Peyer's patch (tissue), 4 donors: ENCODE results near the gene TNFSF12. TPM values are rescaled to one million over a fixed set of nuclear protein-coding genes. Genes with fewer than 3 reads are reported as not detected.

ENCODE experiments used
- DNase-seq, 3 donors: peaks; one replicate each; pipeline ENCODE4 v3.0.0-alpha.2; 2017 to 2019
- H3K27ac ChIP-seq, 4 donors: fragments of 200-600 bp; sonication (generic); one replicate each; pipeline ENCODE4 v1.5.1; 2016 to 2019
- H3K27me3 ChIP-seq, 2 donors: fragments of 200-600 bp; sonication (generic); one replicate each; pipeline ENCODE4 v1.5.1; 2019
- H3K36me3 ChIP-seq, 3 donors: fragments of 200-600 bp; sonication (generic); one replicate each; pipeline ENCODE4 v1.5.1; 2016 to 2019
- H3K4me1 ChIP-seq, 4 donors: fragments of 200-600 bp; sonication (generic); one replicate each; pipeline ENCODE4 v1.5.1; 2016 to 2019
- H3K4me3 ChIP-seq, 4 donors: fragments of 200-600 bp; sonication (generic); 1 replicate in 3 of 4; 2 replicates in 1 of 4; pipeline ENCODE4 v1.5.1; 2016 to 2019; ENCODE audit warnings: mild to moderate bottlenecking in 1 of 4
- H3K9me3 ChIP-seq, 4 donors: fragments of 200-600 bp; sonication (generic); one replicate each; pipeline ENCODE4 v1.5.1; 2016 to 2019; ENCODE audit warnings: mild to moderate bottlenecking in 1 of 4
- POLR2A ChIP-seq, 2 donors: fragments of 450-650 bp; IDR thresholded peaks; one replicate each; pipeline ENCODE4 v1.5.1; 2017; ENCODE audit warnings: antibody characterized with exemption in 2 of 2, mild to moderate bottlenecking in 2 of 2, moderate library complexity in 2 of 2
- total RNA-seq, 4 donors: library from RNA; depleted of rRNA; stranded (reverse); fragments of >200 nt; gene quantifications; one replicate each; pipeline ENCODE4 v1.1.0, GENCODE V29; 2016
- TF ChIP-seq, protein P1 (sequence below), 6 experiments: fragments of 450-650 bp in 4 of 6; fragments of 200-600 bp in 2 of 6; sonication (generic) in 1 of 6; IDR thresholded peaks; one replicate each; pipeline ENCODE4 v1.5.1; 2017 to 2019; ENCODE audit warnings: antibody characterized with exemption in 6 of 6, mild to moderate bottlenecking in 3 of 6, moderate library complexity in 1 of 6

The TNFSF12 gene
- total RNA-seq, 4 donors from 2014 or later = 7.6 to 58.6 (median 15.2) TPM

DNA sequence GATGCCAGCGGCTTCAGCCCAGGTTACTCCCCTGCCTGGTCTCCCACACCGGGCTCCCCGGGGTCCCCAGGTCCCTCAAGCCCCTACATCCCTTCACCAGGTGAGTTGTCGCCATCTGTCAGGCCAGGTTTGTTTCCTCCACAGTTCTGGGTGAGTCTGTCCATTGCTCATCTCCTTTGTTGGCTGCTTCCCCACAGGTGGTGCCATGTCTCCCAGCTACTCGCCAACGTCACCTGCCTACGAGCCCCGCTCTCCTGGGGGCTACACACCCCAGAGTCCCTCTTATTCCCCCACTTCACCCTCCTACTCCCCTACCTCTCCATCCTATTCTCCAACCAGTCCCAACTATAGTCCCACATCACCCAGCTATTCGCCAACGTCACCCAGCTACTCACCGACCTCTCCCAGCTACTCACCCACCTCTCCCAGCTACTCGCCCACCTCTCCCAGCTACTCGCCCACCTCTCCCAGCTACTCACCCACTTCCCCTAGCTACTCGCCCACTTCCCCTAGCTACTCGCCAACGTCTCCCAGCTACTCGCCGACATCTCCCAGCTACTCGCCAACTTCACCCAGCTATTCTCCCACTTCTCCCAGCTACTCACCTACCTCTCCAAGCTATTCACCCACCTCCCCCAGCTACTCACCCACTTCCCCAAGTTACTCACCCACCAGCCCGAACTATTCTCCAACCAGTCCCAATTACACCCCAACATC lies 35.9 kb upstream of the TNFSF12 start:
- H3K4me3 ChIP-seq = no peak overlapping the region
- H3K4me1 ChIP-seq = peaks cover 0 to 7% (median 0%) of the 10 kb centered on the region in 4 donors
- H3K27ac ChIP-seq = no peak overlapping the region
- H3K9me3 ChIP-seq = no peaks in the 10 kb centered on the region
- TF ChIP-seq, protein P1, sequence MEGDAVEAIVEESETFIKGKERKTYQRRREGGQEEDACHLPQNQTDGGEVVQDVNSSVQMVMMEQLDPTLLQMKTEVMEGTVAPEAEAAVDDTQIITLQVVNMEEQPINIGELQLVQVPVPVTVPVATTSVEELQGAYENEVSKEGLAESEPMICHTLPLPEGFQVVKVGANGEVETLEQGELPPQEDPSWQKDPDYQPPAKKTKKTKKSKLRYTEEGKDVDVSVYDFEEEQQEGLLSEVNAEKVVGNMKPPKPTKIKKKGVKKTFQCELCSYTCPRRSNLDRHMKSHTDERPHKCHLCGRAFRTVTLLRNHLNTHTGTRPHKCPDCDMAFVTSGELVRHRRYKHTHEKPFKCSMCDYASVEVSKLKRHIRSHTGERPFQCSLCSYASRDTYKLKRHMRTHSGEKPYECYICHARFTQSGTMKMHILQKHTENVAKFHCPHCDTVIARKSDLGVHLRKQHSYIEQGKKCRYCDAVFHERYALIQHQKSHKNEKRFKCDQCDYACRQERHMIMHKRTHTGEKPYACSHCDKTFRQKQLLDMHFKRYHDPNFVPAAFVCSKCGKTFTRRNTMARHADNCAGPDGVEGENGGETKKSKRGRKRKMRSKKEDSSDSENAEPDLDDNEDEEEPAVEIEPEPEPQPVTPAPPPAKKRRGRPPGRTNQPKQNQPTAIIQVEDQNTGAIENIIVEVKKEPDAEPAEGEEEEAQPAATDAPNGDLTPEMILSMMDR (IDR thresholded peaks at IDR 0.05) = no peak
- no peak for TF ChIP-seq POLR2A (IDR thresholded peaks at IDR 0.05)
- no peaks in the 10 kb centered on the region for H3K27me3 ChIP-seq
- no peak for DNase-seq
- peaks cover 0 to 64% (median 0%) of the 10 kb centered on the region in 3 donors for H3K36me3 ChIP-seq

DNA sequence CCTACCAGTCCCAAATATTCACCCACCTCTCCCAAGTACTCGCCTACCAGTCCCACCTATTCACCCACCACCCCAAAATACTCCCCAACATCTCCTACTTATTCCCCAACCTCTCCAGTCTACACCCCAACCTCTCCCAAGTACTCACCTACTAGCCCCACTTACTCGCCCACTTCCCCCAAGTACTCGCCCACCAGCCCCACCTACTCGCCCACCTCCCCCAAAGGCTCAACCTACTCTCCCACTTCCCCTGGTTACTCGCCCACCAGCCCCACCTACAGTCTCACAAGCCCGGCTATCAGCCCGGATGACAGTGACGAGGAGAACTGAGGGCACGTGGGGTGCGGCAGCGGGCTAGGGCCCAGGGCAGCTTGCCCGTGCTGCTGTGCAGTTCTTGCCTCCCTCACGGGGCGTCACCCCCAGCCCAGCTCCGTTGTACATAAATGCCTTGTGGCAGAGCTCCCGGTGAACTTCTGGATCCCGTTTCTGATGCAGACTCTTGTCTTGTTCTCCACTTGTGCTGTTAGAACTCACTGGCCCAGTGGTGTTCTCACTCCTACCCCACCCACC lies 34.9 kb upstream of the TNFSF12 start:
- no peak for DNase-seq
- Histone ChIP-seq H3K27me3 (no peaks in the 10 kb centered on the region), H3K36me3 (peaks cover 0 to 55% (median 0%) of the 10 kb centered on the region in 3 donors), H3K4me1 (peaks cover 0 to 7% (median 0%) of the 10 kb centered on the region in 4 donors), H3K4me3 (no peak overlapping the region), H3K9me3 (no peaks in the 10 kb centered on the region), H3K27ac (no peak overlapping the region)
- no peak for TF ChIP-seq POLR2A (IDR thresholded peaks at IDR 0.05)
- TF ChIP-seq, protein P1 (IDR thresholded peaks at IDR 0.05) = no peak

DNA sequence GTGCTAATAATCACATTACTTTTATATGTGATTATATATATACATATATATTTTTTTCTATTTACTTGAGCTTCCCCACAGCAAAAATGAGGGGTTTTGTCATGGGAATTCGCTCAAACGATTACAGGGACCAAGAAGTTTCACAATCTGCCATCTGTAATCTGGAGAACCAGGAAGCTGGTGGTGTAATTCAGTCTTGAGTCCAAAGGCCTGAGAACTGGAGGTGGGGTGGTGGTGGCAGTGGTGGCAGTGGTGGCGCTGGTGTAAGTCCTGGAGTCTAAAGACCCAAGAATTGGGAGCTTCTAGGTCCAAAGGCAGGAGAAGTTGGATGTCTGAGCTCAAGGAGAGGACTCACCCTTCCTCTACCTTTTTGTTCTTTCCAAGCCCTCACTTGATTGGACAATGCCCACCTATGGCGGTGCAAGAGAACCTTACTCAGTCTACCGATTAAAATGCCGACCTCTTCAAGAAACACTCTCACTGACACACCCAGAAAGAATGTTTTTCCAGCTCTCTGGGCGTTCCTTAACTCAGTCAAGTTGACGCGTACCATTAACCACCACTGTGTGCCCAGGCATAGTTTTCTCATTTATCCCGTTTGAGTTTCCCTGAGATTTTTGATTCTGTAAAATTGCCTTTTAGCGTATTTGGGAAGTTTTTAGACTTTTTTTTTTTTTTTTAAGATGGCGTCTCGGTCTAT lies 32.8 kb upstream of the TNFSF12 start:
- Histone ChIP-seq H3K27ac (peak overlapping the region in 3 of 4 donors; percentile 8 to 82 (median 15)), H3K9me3 (no peaks in the 10 kb centered on the region), H3K4me3 (no peak overlapping the region), H3K36me3 (peaks cover 0 to 34% (median 0%) of the 10 kb centered on the region in 3 donors), H3K27me3 (no peaks in the 10 kb centered on the region), H3K4me1 (peaks cover 0 to 7% (median 0%) of the 10 kb centered on the region in 4 donors)
- DNase-seq = peak in 2 of 3 donors; percentile 61 to 78
- TF ChIP-seq, protein P1 (IDR thresholded peaks at IDR 0.05) = peak in 2 of 6 experiments; percentile 3 to 14
- peak in 1 of 2 donors; percentile 23 for TF ChIP-seq POLR2A (IDR thresholded peaks at IDR 0.05)

DNA sequence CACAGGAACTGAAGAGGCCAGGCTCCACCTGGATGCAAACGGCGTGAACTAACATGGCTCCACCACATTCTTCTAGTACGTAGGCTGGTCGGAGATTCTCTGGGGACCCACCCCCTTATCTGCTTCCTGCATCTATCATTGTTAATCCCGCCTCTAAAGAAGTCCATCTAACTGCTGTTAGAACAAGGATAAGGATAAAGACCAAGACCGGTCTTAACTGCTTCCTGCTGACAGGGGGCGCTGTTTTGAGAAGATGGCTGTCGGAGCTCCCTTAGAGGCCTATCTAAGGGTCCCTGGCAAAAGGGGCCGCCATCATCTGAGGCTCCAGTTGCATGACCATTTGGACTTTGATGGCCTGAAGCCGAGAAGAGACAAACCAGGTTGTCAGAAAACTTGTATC lies 25.8 kb upstream of the TNFSF12 start:
- peak in 2 of 3 donors; percentile 35 to 69 for DNase-seq
- Histone ChIP-seq H3K27ac (no peak overlapping the region), H3K4me1 (no peaks in the 10 kb centered on the region), H3K4me3 (no peak overlapping the region), H3K36me3 (no peaks in the 10 kb centered on the region), H3K9me3 (no peaks in the 10 kb centered on the region), H3K27me3 (no peaks in the 10 kb centered on the region)
- TF ChIP-seq POLR2A (IDR thresholded peaks at IDR 0.05) = no peak
- TF ChIP-seq, protein P1 (IDR thresholded peaks at IDR 0.05) = peak; percentile 13 to 58 (median 51)

DNA sequence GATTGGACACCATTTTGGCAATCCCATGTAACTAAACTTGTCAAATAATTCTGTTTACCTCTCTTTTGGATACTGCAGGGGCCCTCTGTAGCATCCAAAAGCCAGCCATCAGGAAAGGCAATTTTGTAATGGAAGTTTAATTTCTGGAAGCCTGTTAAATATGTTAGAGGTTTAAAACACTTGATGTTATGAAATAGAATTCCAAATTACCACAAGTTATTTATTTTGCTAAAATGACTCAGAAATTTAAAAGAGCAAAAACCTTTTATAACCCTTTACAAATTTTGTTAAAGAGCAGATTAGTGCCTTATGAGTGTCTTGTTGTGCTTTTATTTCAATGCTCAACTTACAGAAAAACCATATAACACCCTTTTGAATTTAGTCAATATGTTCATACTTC lies 20.0 kb upstream of the TNFSF12 start:
- no peak for DNase-seq
- Histone ChIP-seq H3K9me3 (peaks cover 0 to 9% (median 0%) of the 10 kb centered on the region in 4 donors), H3K27ac (no peak overlapping the region), H3K4me3 (no peak overlapping the region), H3K36me3 (no peaks in the 10 kb centered on the region), H3K27me3 (no peaks in the 10 kb centered on the region), H3K4me1 (no peaks in the 10 kb centered on the region)
- TF ChIP-seq, protein P1 (IDR thresholded peaks at IDR 0.05) = no peak
- TF ChIP-seq POLR2A (IDR thresholded peaks at IDR 0.05) = no peak
